Peyer's patch (tissue), 4 donors: Measurements from ENCODE around the gene DNMT3A.
"Not testable (repeated sequence)": the region's sequence is repeated elsewhere in the genome, so short reads cannot be mapped to it uniquely, and the experiment has no call there.

Experiments
- POLR2A ChIP-seq, 2 donors: fragments of 450-650 bp; IDR thresholded peaks; one replicate each; pipeline ENCODE4 v1.5.1; 2017; ENCODE audit warnings: antibody characterized with exemption in 2 of 2, mild to moderate bottlenecking in 2 of 2, moderate library complexity in 2 of 2
- TF ChIP-seq, protein P1 (sequence below), 6 experiments: fragments of 450-650 bp in 4 of 6; fragments of 200-600 bp in 2 of 6; sonication (generic) in 1 of 6; IDR thresholded peaks; one replicate each; pipeline ENCODE4 v1.5.1; 2017 to 2019; ENCODE audit warnings: antibody characterized with exemption in 6 of 6, mild to moderate bottlenecking in 3 of 6, moderate library complexity in 1 of 6

DNA sequence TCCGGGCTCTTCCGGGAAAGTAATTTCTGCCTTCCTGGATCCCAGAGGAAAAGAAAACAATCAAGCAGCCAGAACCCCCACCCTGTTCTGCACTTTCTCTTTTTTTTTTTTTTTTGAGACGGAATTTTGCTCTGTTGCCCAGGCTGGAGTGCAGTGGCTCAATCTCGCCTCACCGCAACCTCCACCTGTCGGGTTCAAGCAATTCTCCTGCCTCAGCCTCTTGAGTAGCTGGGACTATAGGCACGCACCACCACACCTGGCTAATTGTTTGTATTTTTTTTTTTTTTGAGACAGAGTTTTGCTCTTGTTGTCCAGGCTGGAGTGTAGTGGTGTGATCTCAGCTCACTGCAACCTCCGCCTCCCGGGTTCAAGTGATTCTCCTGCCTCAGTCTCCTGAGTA lies 69.0 kb downstream of the DNMT3A start:
- not testable (repeated sequence) for TF ChIP-seq POLR2A (IDR thresholded peaks at IDR 0.05)
- TF ChIP-seq, protein P1, sequence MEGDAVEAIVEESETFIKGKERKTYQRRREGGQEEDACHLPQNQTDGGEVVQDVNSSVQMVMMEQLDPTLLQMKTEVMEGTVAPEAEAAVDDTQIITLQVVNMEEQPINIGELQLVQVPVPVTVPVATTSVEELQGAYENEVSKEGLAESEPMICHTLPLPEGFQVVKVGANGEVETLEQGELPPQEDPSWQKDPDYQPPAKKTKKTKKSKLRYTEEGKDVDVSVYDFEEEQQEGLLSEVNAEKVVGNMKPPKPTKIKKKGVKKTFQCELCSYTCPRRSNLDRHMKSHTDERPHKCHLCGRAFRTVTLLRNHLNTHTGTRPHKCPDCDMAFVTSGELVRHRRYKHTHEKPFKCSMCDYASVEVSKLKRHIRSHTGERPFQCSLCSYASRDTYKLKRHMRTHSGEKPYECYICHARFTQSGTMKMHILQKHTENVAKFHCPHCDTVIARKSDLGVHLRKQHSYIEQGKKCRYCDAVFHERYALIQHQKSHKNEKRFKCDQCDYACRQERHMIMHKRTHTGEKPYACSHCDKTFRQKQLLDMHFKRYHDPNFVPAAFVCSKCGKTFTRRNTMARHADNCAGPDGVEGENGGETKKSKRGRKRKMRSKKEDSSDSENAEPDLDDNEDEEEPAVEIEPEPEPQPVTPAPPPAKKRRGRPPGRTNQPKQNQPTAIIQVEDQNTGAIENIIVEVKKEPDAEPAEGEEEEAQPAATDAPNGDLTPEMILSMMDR (IDR thresholded peaks at IDR 0.05): not testable (repeated sequence)
